B cell (primary cell): Measurements from ENCODE around the gene KIF26B. TPM values are rescaled to one million over a fixed set of nuclear protein-coding genes. Genes with fewer than 3 reads are reported as not detected.

Experiments used
- ATAC-seq: fragments of 200-7000 bp; cut with Tn5 transposase; one replicate; pipeline ENCODE4 v1.10.0; 2021; ENCODE audit warnings: low read depth, mild to moderate bottlenecking, moderate number of reproducible peaks, moderate library complexity
- CTCF ChIA-PET: fragments of 350-600 bp; sonication (Branson Sonifier 250); formaldehyde crosslinking; loops from one replicate; lab custom pipeline; 2021; ENCODE audit warnings: antibody characterized with exemption, inconsistent platforms; lab: Charles Lee
- POLR2A ChIA-PET: fragments of 350-600 bp; sonication (Branson Sonifier 250); formaldehyde crosslinking; loops from one replicate; lab custom pipeline; 2021; ENCODE audit warnings: antibody characterized with exemption; lab: Charles Lee
- DNase-seq: peaks from one replicate; pipeline ENCODE4 v3.0.0; 2013
- H2AFZ ChIP-seq: 2 replicates; pipeline ENCODE4 v1.6.1; 2012; ENCODE audit warnings: mild to moderate bottlenecking, low read depth, low read length; ENCODE audit not compliant: insufficient read depth, poor library complexity, severe bottlenecking
- H3K27ac ChIP-seq, 2 donors: 1 replicate in 1 of 2; 2 replicates in 1 of 2; pipeline ENCODE4 v1.5.1; 2012 to 2013; ENCODE audit warnings: low read length in 2 of 2, mild to moderate bottlenecking in 2 of 2, moderate library complexity in 1 of 2
- H3K27me3 ChIP-seq, 4 experiments: fragments of 200-600 bp in 1 of 4; sonication (generic) in 1 of 4; replicated peaks in 1 of 4; 1 replicate in 2 of 4; 2 replicates in 2 of 4; pipeline versions ENCODE4 v1.6.1 to v1.7.0; 2013 to 2016; ENCODE audit warnings: low read length in 3 of 4, mild to moderate bottlenecking in 2 of 4, mixed read lengths in 1 of 4, moderate library complexity in 1 of 4; ENCODE audit not compliant: insufficient read depth in 4 of 4, control insufficient read depth in 3 of 4; ENCODE audit errors: control extremely low read depth in 1 of 4
- H3K36me3 ChIP-seq, 2 experiments: replicated peaks in 1 of 2; 1 replicate in 1 of 2; 2 replicates in 1 of 2; pipeline versions ENCODE4 v1.6.1 to v1.7.1; 2013; ENCODE audit warnings: low read length in 1 of 2; ENCODE audit not compliant: insufficient read depth in 2 of 2, control insufficient read depth in 1 of 2; ENCODE audit errors: control extremely low read depth in 1 of 2, extremely low read depth in 1 of 2
- H3K4me1 ChIP-seq, 2 donors: fragments of 200-600 bp in 1 of 2; sonication (generic) in 1 of 2; 1 replicate in 1 of 2; 2 replicates in 1 of 2; pipeline versions ENCODE4 v1.5.1 to v1.6.1; 2013 to 2017; ENCODE audit warnings: low read length in 2 of 2; ENCODE audit not compliant: control insufficient read depth in 2 of 2, insufficient read depth in 2 of 2
- H3K4me2 ChIP-seq: replicated peaks from 2 replicates; pipeline ENCODE3; 2012; ENCODE audit warnings: mild to moderate bottlenecking, low read depth, low read length; ENCODE audit not compliant: poor library complexity, severe bottlenecking
- H3K4me3 ChIP-seq, 5 experiments: fragments of 200-600 bp in 1 of 5; sonication (generic) in 1 of 5; 1 replicate in 3 of 5; 2 replicates in 2 of 5; pipeline versions ENCODE4 v1.5.1 to v1.7.0; 2011 to 2016; ENCODE audit warnings: low read length in 4 of 5, mild to moderate bottlenecking in 4 of 5, low read depth in 2 of 5, control low read depth in 1 of 5, moderate library complexity in 1 of 5; ENCODE audit not compliant: insufficient read depth in 1 of 5; ENCODE audit errors: control extremely low read depth in 1 of 5, extremely low read depth in 1 of 5
- H3K79me2 ChIP-seq: fragments of 200-600 bp; sonication (generic); one replicate; pipeline ENCODE4 v1.6.0; 2016; ENCODE audit warnings: low read length; ENCODE audit not compliant: control insufficient read depth, insufficient read depth
- H3K9ac ChIP-seq: fragments of 200-600 bp; sonication (generic); 2 replicates; pipeline ENCODE4 v1.6.1; 2017; ENCODE audit warnings: mild to moderate bottlenecking, low read length, moderate library complexity
- H3K9me3 ChIP-seq, 3 donors: one replicate each; pipeline versions ENCODE4 v1.6.1 to v1.7.1; 2013; ENCODE audit warnings: low read length in 2 of 3; ENCODE audit not compliant: control insufficient read depth in 2 of 3, insufficient read depth in 1 of 3; ENCODE audit errors: control extremely low read depth in 1 of 3
- H4K20me1 ChIP-seq: 2 replicates; pipeline ENCODE4 v1.6.0; 2012; ENCODE audit warnings: mild to moderate bottlenecking, low read length; ENCODE audit not compliant: insufficient read depth, control insufficient read depth, poor library complexity, severe bottlenecking
- H3K27ac Mint-ChIP-seq: one replicate; pipeline ENCODE4 v1.8.0; 2021; ENCODE audit warnings: mixed read lengths
- H3K27me3 Mint-ChIP-seq: one replicate; pipeline ENCODE4 v1.8.0; 2021; ENCODE audit warnings: mixed read lengths
- H3K4me1 Mint-ChIP-seq: one replicate; pipeline ENCODE4 v1.8.0; 2021; ENCODE audit warnings: mixed read lengths
- H3K4me3 Mint-ChIP-seq: one replicate; pipeline ENCODE4 v1.8.0; 2021; ENCODE audit warnings: mixed read lengths
- H3K9me3 Mint-ChIP-seq: one replicate; pipeline ENCODE4 v1.8.0; 2022; ENCODE audit warnings: mixed read lengths; ENCODE audit not compliant: insufficient read depth
- EZH2 ChIP-seq: IDR thresholded peaks from 2 replicates; pipeline ENCODE4 v1.6.1; 2012; ENCODE audit warnings: borderline replicate concordance, low read depth, mild to moderate bottlenecking, moderate library complexity, low read length; ENCODE audit not compliant: insufficient read depth, poor library complexity, severe bottlenecking
- WGBS: methylation state at CpG from one replicate; pipeline ENCODE4 v1.1.5; 2013; ENCODE audit warnings: missing lambda C conversion rate; ENCODE audit not compliant: insufficient coverage; 5-methylcytosine and 5-hydroxymethylcytosine counted together
- intact Hi-C: fragments of 100-400 bp; cut with micrococcal nuclease; formaldehyde crosslinking; loops from one replicate; pipeline ENCODE4 v1.10.0; 2022
- polyA plus RNA-seq: library from polyadenylated mRNA; depleted of rRNA; stranded (reverse); fragments of >200 nt; gene quantifications from 2 replicates; pipeline ENCODE4 v1.2.3, GENCODE V29; 2012
- total RNA-seq, 2 donors: library from RNA; stranded (reverse); fragments of 120-200 nt in 1 of 2; gene quantifications; 1 replicate in 1 of 2; 2 replicates in 1 of 2; pipeline versions ENCODE4 v1.2.3 to v1.2.4, GENCODE V29; 2013 to 2022
- TF ChIP-seq, protein P1 (sequence below): fragments of 200-600 bp; IDR thresholded peaks from one replicate; pipeline ENCODE4 v1.8.0; 2022; ENCODE audit warnings: antibody characterized with exemption, mild to moderate bottlenecking

The KIF26B gene
- total and polyA plus RNA-seq, 2 donors (not counting 1 experiment from before 2014, with no cell fraction given): 0.62 TPM; not detected in 1

- Histone ChIP-seq H3K4me1 (no peaks in the 10 kb centered on the region), H3K9me3 (peaks cover 0 to 4% (median 0%) of the 10 kb centered on the region in 3 donors), H3K9ac (no peak overlapping the region), H3K27ac (no peak overlapping the region), H3K4me2 (no peak overlapping the region), H2AFZ (no peak overlapping the region), H3K36me3 (no peaks in the 10 kb centered on the region), H3K27me3 (no peaks in the 10 kb centered on the region), H3K4me3 (no peak overlapping the region), H3K79me2 (no peaks in the 10 kb centered on the region), H4K20me1 (no peaks in the 10 kb centered on the region)
- DNase-seq: no peak
- Mint-ChIP-seq H3K27ac (no peak overlapping the region), H3K27me3 (peaks cover 7% of the 10 kb centered on the region), H3K4me1 (no peaks in the 10 kb centered on the region), H3K4me3 (no peak overlapping the region), H3K9me3 (no peaks in the 10 kb centered on the region)
- ChIA-PET CTCF (no interaction called here), POLR2A (no interaction called here)
- no peak for TF ChIP-seq EZH2
- TF ChIP-seq, protein P1, sequence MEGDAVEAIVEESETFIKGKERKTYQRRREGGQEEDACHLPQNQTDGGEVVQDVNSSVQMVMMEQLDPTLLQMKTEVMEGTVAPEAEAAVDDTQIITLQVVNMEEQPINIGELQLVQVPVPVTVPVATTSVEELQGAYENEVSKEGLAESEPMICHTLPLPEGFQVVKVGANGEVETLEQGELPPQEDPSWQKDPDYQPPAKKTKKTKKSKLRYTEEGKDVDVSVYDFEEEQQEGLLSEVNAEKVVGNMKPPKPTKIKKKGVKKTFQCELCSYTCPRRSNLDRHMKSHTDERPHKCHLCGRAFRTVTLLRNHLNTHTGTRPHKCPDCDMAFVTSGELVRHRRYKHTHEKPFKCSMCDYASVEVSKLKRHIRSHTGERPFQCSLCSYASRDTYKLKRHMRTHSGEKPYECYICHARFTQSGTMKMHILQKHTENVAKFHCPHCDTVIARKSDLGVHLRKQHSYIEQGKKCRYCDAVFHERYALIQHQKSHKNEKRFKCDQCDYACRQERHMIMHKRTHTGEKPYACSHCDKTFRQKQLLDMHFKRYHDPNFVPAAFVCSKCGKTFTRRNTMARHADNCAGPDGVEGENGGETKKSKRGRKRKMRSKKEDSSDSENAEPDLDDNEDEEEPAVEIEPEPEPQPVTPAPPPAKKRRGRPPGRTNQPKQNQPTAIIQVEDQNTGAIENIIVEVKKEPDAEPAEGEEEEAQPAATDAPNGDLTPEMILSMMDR: no peak
- ATAC-seq: no peak
- intact Hi-C loops: no loop called here
- 94% methylated on average over 2 of the region's 3 CpGs for WGBS
These were observed 304.8 kb downstream of the KIF26B start for GRCh38 chr1:245459621-245460020.

- CTCF ChIA-PET: no interaction called here
- H3K36me3 ChIP-seq: no peaks in the 10 kb centered on the region
These were observed 306.9 kb downstream of the KIF26B start for GRCh38 chr1:245461681-245462080.

More at GRCh38 chr1:245461681-245462080, 306.9 kb downstream of the KIF26B start:
- POLR2A ChIA-PET: no interaction called here
- H3K9me3 Mint-ChIP-seq: no peaks in the 10 kb centered on the region
- no peak overlapping the region for H3K9ac ChIP-seq
- H3K4me2 ChIP-seq: no peak overlapping the region
- WGBS: 94% methylated on average over 5 of the region's 5 CpGs
- ATAC-seq (no peak), DNase-seq (no peak)
- H3K9me3 ChIP-seq: peaks cover 0 to 9% (median 0%) of the 10 kb centered on the region in 3 donors
- TF ChIP-seq, protein P1: no peak
- TF ChIP-seq EZH2: no peak
- no peak overlapping the region for H3K4me3 Mint-ChIP-seq
- no peaks in the 10 kb centered on the region for H3K79me2 ChIP-seq
- intact Hi-C loops: no loop called here
- no peak overlapping the region for H2AFZ ChIP-seq
- no peaks in the 10 kb centered on the region for H4K20me1 ChIP-seq
- H3K27ac ChIP-seq: no peak overlapping the region
- no peak overlapping the region for H3K27ac Mint-ChIP-seq
- H3K4me1 ChIP-seq: no peaks in the 10 kb centered on the region
- no peak overlapping the region for H3K4me3 ChIP-seq
- peaks cover 7% of the 10 kb centered on the region for H3K27me3 Mint-ChIP-seq
- no peaks in the 10 kb centered on the region for H3K4me1 Mint-ChIP-seq
- H3K27me3 ChIP-seq: no peaks in the 10 kb centered on the region
